Tibial nerve (tissue), 4 donors: Measurements from ENCODE around the gene AASDHPPT.

Source experiments
- EP300 ChIP-seq, 2 donors: sonication (generic); formaldehyde crosslinking; IDR thresholded peaks; one replicate each; pipeline ENCODE4 v1.6.1; 2017; ENCODE audit warnings: antibody characterized with exemption in 2 of 2, mild to moderate bottlenecking in 1 of 2
- TF ChIP-seq, protein P1 (sequence below), 5 experiments: fragments of 200-600 bp in 3 of 5; fragments of 450-650 bp in 2 of 5; sonication (generic) in 3 of 5; IDR thresholded peaks; one replicate each; pipeline ENCODE4 v1.5.1; 2016 to 2019; ENCODE audit warnings: antibody characterized with exemption in 5 of 5, mild to moderate bottlenecking in 3 of 5, moderate library complexity in 2 of 5

DNA sequence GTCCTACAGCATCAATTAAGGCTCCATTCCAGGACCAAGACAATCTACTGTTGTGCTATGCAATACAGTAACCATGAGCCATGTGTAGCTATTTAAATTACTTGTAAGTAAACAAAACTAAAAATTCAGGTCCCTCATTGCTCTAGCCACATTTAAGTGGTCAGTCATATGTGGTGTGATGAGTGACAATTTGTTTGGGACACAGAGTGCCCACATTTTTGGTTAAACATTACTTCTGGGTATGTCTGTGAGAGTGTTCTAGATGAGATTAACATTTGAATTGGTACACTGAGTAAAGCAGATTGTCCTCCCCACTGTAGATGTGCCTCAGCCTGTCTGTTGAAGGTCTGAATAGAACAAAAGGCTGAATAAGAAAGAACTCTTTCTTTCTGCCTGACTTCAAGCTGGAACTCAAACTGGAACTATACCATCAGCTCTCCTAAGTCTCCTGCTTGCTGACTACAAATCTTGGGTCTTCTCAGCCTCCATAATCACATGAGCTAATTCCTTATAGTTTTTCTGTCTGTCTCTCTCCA, 16.1 kb upstream of the AASDHPPT start:
- TF ChIP-seq EP300 (IDR thresholded peaks at IDR 0.05): no peak
- TF ChIP-seq, protein P1, sequence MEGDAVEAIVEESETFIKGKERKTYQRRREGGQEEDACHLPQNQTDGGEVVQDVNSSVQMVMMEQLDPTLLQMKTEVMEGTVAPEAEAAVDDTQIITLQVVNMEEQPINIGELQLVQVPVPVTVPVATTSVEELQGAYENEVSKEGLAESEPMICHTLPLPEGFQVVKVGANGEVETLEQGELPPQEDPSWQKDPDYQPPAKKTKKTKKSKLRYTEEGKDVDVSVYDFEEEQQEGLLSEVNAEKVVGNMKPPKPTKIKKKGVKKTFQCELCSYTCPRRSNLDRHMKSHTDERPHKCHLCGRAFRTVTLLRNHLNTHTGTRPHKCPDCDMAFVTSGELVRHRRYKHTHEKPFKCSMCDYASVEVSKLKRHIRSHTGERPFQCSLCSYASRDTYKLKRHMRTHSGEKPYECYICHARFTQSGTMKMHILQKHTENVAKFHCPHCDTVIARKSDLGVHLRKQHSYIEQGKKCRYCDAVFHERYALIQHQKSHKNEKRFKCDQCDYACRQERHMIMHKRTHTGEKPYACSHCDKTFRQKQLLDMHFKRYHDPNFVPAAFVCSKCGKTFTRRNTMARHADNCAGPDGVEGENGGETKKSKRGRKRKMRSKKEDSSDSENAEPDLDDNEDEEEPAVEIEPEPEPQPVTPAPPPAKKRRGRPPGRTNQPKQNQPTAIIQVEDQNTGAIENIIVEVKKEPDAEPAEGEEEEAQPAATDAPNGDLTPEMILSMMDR (IDR thresholded peaks at IDR 0.05): no peak
